Body of pancreas (tissue), 4 donors: Measurements from ENCODE around the gene HOXA2.

ENCODE experiments used
- POLR2A ChIP-seq, 3 donors: fragments of 450-650 bp; IDR thresholded peaks; one replicate each; pipeline ENCODE4 v1.6.1; 2016; ENCODE audit warnings: antibody characterized with exemption in 3 of 3, mild to moderate bottlenecking in 2 of 3
- TF ChIP-seq, protein P1 (sequence below), 7 experiments: fragments of 450-650 bp in 4 of 7; fragments of 200-600 bp in 3 of 7; sonication (generic) in 3 of 7; IDR thresholded peaks; one replicate each; pipeline ENCODE4 v1.5.1; 2016 to 2019; ENCODE audit warnings: antibody characterized with exemption in 7 of 7

- TF ChIP-seq, protein P1, sequence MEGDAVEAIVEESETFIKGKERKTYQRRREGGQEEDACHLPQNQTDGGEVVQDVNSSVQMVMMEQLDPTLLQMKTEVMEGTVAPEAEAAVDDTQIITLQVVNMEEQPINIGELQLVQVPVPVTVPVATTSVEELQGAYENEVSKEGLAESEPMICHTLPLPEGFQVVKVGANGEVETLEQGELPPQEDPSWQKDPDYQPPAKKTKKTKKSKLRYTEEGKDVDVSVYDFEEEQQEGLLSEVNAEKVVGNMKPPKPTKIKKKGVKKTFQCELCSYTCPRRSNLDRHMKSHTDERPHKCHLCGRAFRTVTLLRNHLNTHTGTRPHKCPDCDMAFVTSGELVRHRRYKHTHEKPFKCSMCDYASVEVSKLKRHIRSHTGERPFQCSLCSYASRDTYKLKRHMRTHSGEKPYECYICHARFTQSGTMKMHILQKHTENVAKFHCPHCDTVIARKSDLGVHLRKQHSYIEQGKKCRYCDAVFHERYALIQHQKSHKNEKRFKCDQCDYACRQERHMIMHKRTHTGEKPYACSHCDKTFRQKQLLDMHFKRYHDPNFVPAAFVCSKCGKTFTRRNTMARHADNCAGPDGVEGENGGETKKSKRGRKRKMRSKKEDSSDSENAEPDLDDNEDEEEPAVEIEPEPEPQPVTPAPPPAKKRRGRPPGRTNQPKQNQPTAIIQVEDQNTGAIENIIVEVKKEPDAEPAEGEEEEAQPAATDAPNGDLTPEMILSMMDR (IDR thresholded peaks at IDR 0.05), result no peak
- no peak for TF ChIP-seq POLR2A (IDR thresholded peaks at IDR 0.05)
Observed at GRCh38 chr7:27110186-27111031, 7.9 kb upstream of the HOXA2 start.
